Fibroblast of lung (primary cell): Measurements from ENCODE around the gene TM4SF18.

Experiments
- EZH2 ChIP-seq: IDR thresholded peaks from 2 replicates; pipeline ENCODE4 v1.5.1; 2012; ENCODE audit warnings: low read length, control low read depth, mild to moderate bottlenecking; ENCODE audit errors: missing control alignments
- TF ChIP-seq, protein P1 (sequence below), 2 donors: IDR thresholded peaks in 1 of 2; conservative IDR thresholded peaks in 1 of 2; 1 replicate in 1 of 2; 2 replicates in 1 of 2; pipeline ENCODE4 v1.5.1; 2011 to 2012; ENCODE audit warnings: low read length in 2 of 2, control low read depth in 1 of 2, inconsistent platforms in 1 of 2, low read depth in 1 of 2, mild to moderate bottlenecking in 1 of 2

DNA sequence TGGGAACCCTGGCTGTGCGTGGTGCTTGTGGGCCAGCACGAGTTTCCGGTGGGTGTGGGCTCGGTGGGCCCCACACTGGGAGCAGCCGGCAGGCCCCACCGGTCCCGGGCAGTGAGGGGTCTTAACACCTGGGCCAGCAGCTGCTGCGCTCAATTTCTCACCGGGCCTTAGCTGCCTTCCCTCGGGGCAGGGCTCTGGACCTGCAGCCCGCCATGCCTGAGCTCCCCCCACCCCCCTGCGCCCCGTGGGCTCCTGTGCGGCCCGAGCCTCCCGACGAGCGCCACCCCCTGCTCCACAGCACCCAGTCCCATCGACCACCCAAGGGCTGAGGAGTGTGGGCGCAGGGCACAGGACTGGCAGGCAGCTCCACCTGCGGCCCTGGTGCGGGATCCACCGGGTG lies 49.4 kb downstream of the TM4SF18 start:
- TF ChIP-seq, protein P1, sequence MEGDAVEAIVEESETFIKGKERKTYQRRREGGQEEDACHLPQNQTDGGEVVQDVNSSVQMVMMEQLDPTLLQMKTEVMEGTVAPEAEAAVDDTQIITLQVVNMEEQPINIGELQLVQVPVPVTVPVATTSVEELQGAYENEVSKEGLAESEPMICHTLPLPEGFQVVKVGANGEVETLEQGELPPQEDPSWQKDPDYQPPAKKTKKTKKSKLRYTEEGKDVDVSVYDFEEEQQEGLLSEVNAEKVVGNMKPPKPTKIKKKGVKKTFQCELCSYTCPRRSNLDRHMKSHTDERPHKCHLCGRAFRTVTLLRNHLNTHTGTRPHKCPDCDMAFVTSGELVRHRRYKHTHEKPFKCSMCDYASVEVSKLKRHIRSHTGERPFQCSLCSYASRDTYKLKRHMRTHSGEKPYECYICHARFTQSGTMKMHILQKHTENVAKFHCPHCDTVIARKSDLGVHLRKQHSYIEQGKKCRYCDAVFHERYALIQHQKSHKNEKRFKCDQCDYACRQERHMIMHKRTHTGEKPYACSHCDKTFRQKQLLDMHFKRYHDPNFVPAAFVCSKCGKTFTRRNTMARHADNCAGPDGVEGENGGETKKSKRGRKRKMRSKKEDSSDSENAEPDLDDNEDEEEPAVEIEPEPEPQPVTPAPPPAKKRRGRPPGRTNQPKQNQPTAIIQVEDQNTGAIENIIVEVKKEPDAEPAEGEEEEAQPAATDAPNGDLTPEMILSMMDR (conservative IDR thresholded peaks at IDR 0.05 in 1 of 2, IDR thresholded peaks at IDR 0.05 in 1 of 2; ENCODE audit: low read depth in 1 of 2, low read length in 2 of 2), result no peak
- TF ChIP-seq EZH2, result no peak
